ENCODE measurements around the gene BCL10.
"Not testable (repeated sequence)": the region's sequence is repeated elsewhere in the genome, so short reads cannot be mapped to it uniquely, and the experiment has no call there.

Gene BCL10

GRCh38 chr1:85274969-85275453 is 1.4 kb downstream of the BCL10 start:
- H3K27ac ChIP-seq: peak overlapping the region; percentile 96
- DNase-seq (ENCODE audit: low read depth, low spot score): peak; percentile 53

- no peak overlapping the region for H3K27ac ChIP-seq
- DNase-seq (ENCODE audit: low read depth, low spot score): no peak
Observed at GRCh38 chr1:85273397-85273796, 3.0 kb downstream of the BCL10 start.

GRCh38 chr1:85268801-85269585 is 7.4 kb downstream of the BCL10 start:
- H3K27ac ChIP-seq: no peak overlapping the region
- DNase-seq (ENCODE audit: low read depth, low spot score): no peak

GRCh38 chr1:85267313-85267712 is 9.1 kb downstream of the BCL10 start:
- no peak for DNase-seq (ENCODE audit: low read depth, low spot score)

GRCh38 chr1:85264150-85264549 is 12.3 kb downstream of the BCL10 start:
- DNase-seq (ENCODE audit: low read depth, low spot score): no peak
- peak overlapping the region; percentile 5 for H3K27ac ChIP-seq

More at GRCh38 chr1:85267313-85267712, 9.1 kb downstream of the BCL10 start:
- H3K27ac ChIP-seq: no peak overlapping the region

- no peak for DNase-seq (ENCODE audit: low read depth, low spot score)
Observed at GRCh38 chr1:85262985-85263384, 13.4 kb downstream of the BCL10 start.

GRCh38 chr1:85259912-85260274 is 16.5 kb downstream of the BCL10 start:
- H3K27ac ChIP-seq: peak overlapping the region; percentile 42

More at GRCh38 chr1:85262985-85263384, 13.4 kb downstream of the BCL10 start:
- H3K27ac ChIP-seq: no peak overlapping the region

GRCh38 chr1:85259118-85259911 is 17.1 kb downstream of the BCL10 start, which contains the start of gene C1orf52:
Gene C1orf52, minus strand, starts transcription at chr1:85259662. Its CDS starts 29 bp downstream, at chr1:85259633.
- peak; percentile 41 for DNase-seq (ENCODE audit: low read depth, low spot score)
- H3K27ac ChIP-seq: peak within 1 kb of the TSS; percentile 42

More at GRCh38 chr1:85259912-85260274, 16.5 kb downstream of the BCL10 start:
- no peak for DNase-seq (ENCODE audit: low read depth, low spot score)

GRCh38 chr1:85258536-85259117 is 17.8 kb downstream of the BCL10 start:
- no peak for DNase-seq (ENCODE audit: low read depth, low spot score)
- H3K27ac ChIP-seq: peak overlapping the region; percentile 42

GRCh38 chr1:85249042-85249441 is 27.4 kb downstream of the BCL10 start:
- not testable (repeated sequence) for H3K27ac ChIP-seq; DNase-seq (ENCODE audit: low read depth, low spot score)

GRCh38 chr1:85245891-85246290 is 30.5 kb downstream of the BCL10 start:
- peak overlapping the region; percentile 63 for H3K27ac ChIP-seq
- DNase-seq (ENCODE audit: low read depth, low spot score): no peak

- peak; percentile 26 for DNase-seq (ENCODE audit: low read depth, low spot score)
- H3K27ac ChIP-seq: peak overlapping the region; percentile 63
Observed at GRCh38 chr1:85245456-85245855, 31.0 kb downstream of the BCL10 start.

GRCh38 chr1:85244271-85245061 is 32.0 kb downstream of the BCL10 start:
- H3K27ac ChIP-seq: peak overlapping the region; percentile 63
- DNase-seq (ENCODE audit: low read depth, low spot score): no peak

- DNase-seq (ENCODE audit: low read depth, low spot score): no peak
Observed at GRCh38 chr1:85243372-85243771, 33.1 kb downstream of the BCL10 start.

GRCh38 chr1:85240643-85241042 is 35.8 kb downstream of the BCL10 start:
- DNase-seq (ENCODE audit: low read depth, low spot score): no peak
- H3K27ac ChIP-seq: no peak overlapping the region

More at GRCh38 chr1:85243372-85243771, 33.1 kb downstream of the BCL10 start:
- no peak overlapping the region for H3K27ac ChIP-seq

GRCh38 chr1:85240174-85240601 is 36.2 kb downstream of the BCL10 start:
- H3K27ac ChIP-seq: no peak overlapping the region
- DNase-seq (ENCODE audit: low read depth, low spot score): no peak

GRCh38 chr1:85237613-85238012 is 38.8 kb downstream of the BCL10 start:
- no peak overlapping the region for H3K27ac ChIP-seq
- DNase-seq (ENCODE audit: low read depth, low spot score): no peak

GRCh38 chr1:85230305-85230977 is 46.0 kb downstream of the BCL10 start:
- H3K27ac ChIP-seq: no peak overlapping the region
- DNase-seq (ENCODE audit: low read depth, low spot score): no peak

- H3K27ac ChIP-seq: no peak overlapping the region
- no peak for DNase-seq (ENCODE audit: low read depth, low spot score)
Observed at GRCh38 chr1:85229574-85230097, 46.8 kb downstream of the BCL10 start.

All from epithelial cell of prostate (primary cell).